GM19455 (cell line): ENCODE measurements around the gene ARHGEF33.
"Not testable (repeated sequence)": the region's sequence is repeated elsewhere in the genome, so short reads cannot be mapped to it uniquely, and the experiment has no call there.

Source experiments
- ATAC-seq: cut with Tn5 transposase; IDR thresholded peaks from one replicate; pipeline ENCODE4 v1.9.1; 2021; ENCODE audit not compliant: unreplicated experiment

ARHGEF33 gene

GRCh38 chr2:38907743-38908562 lies 18.3 kb downstream of the ARHGEF33 start:
- ATAC-seq, result peak; percentile 94

- ATAC-seq, result no peak
Observed at GRCh38 chr2:38909872-38910271, 20.2 kb downstream of the ARHGEF33 start.

GRCh38 chr2:38911191-38911590 lies 21.5 kb downstream of the ARHGEF33 start:
- no peak for ATAC-seq

- no peak for ATAC-seq
Observed at GRCh38 chr2:38912619-38913018, 22.9 kb downstream of the ARHGEF33 start.

- ATAC-seq, result no peak
Observed at GRCh38 chr2:38922389-38922788, 32.7 kb downstream of the ARHGEF33 start.

GRCh38 chr2:38922902-38923301 lies 33.2 kb downstream of the ARHGEF33 start:
- ATAC-seq, result no peak

GRCh38 chr2:38925982-38926381 lies 36.3 kb downstream of the ARHGEF33 start:
- no peak for ATAC-seq

GRCh38 chr2:38930600-38930999 lies 40.9 kb downstream of the ARHGEF33 start:
- ATAC-seq, result no peak

- no peak for ATAC-seq
Observed at GRCh38 chr2:38932586-38932985, 42.9 kb downstream of the ARHGEF33 start.

- ATAC-seq, result no peak
Observed at GRCh38 chr2:38933653-38934052, 44.0 kb downstream of the ARHGEF33 start.

GRCh38 chr2:38934742-38935141 lies 45.1 kb downstream of the ARHGEF33 start:
- no peak for ATAC-seq

- ATAC-seq, result no peak
Observed at GRCh38 chr2:38935568-38936172, 46.0 kb downstream of the ARHGEF33 start.

GRCh38 chr2:38936516-38936915 lies 46.8 kb downstream of the ARHGEF33 start:
- not testable (repeated sequence) for ATAC-seq

GRCh38 chr2:38937548-38937947 lies 47.9 kb downstream of the ARHGEF33 start:
- ATAC-seq, result no peak

- ATAC-seq, result no peak
Observed at GRCh38 chr2:38940746-38941145, 51.1 kb downstream of the ARHGEF33 start.

GRCh38 chr2:38943784-38944183 lies 54.1 kb downstream of the ARHGEF33 start:
- ATAC-seq, result no peak

- no peak for ATAC-seq
Observed at GRCh38 chr2:38945372-38945771, 55.7 kb downstream of the ARHGEF33 start.

- ATAC-seq, result no peak
Observed at GRCh38 chr2:38945911-38946310, 56.2 kb downstream of the ARHGEF33 start.

- ATAC-seq, result peak; percentile 80
Observed at GRCh38 chr2:38947241-38948239, 57.9 kb downstream of the ARHGEF33 start.

GRCh38 chr2:38948387-38948882 lies 58.8 kb downstream of the ARHGEF33 start:
- ATAC-seq, result no peak

- no peak for ATAC-seq
Observed at GRCh38 chr2:38948995-38949394, 59.3 kb downstream of the ARHGEF33 start.
